Brain microvascular endothelial cell (primary cell): ENCODE data around the gene RRAS.
"Not testable (repeated sequence)": the region's sequence is repeated elsewhere in the genome, so short reads cannot be mapped to it uniquely, and the experiment has no call there.

Experiments used
- DNase-seq: peaks from one replicate; pipeline ENCODE4 v3.0.0-alpha.2; 2020
- H3K27ac ChIP-seq: fragments of 250-450 bp; sonication (Bioruptor Pico); 2 replicates; pipeline ENCODE4 v1.5.1; 2020; ENCODE audit warnings: mild to moderate bottlenecking, moderate library complexity
- H3K27me3 ChIP-seq: fragments of 250-450 bp; sonication (Bioruptor Pico); replicated peaks from 2 replicates; pipeline ENCODE4 v1.5.1; 2020; ENCODE audit warnings: mild to moderate bottlenecking
- H3K36me3 ChIP-seq: fragments of 250-450 bp; sonication (Bioruptor Pico); replicated peaks from 2 replicates; pipeline ENCODE4 v1.5.1; 2020; ENCODE audit warnings: mild to moderate bottlenecking
- H3K4me3 ChIP-seq: 2 replicates; pipeline ENCODE4 v1.5.1; 2011; ENCODE audit warnings: low read depth, mild to moderate bottlenecking, control low read depth, low read length, moderate library complexity
- CTCF ChIP-seq: IDR thresholded peaks from 2 replicates; pipeline ENCODE4 v1.5.1; 2011; ENCODE audit warnings: low read depth, mild to moderate bottlenecking, moderate library complexity, low read length, control low read depth, inconsistent platforms; ENCODE audit errors: missing control alignments
- in situ Hi-C: cut with HindIII; loops from 2 replicates; pipeline ENCODE4 v1.10.0; 2017; ENCODE audit warnings: low sequenced_read_pairs, low pct_ligation_motif_present

RRAS gene

GRCh38 chr19:49639401-49640112 is 386 bp downstream of the RRAS start:
- Histone ChIP-seq H3K36me3 (peaks cover 4% of the 10 kb centered on the region), H3K27ac (peak overlapping the region; percentile 76), H3K27me3 (no peaks in the 10 kb centered on the region), H3K4me3 (peak overlapping the region; percentile 71)
- in situ Hi-C loops, result no loop called here
- DNase-seq, result no peak
- no peak for TF ChIP-seq CTCF

GRCh38 chr19:49637821-49638738 is 1.9 kb downstream of the RRAS start:
- Histone ChIP-seq H3K36me3 (peaks cover 4% of the 10 kb centered on the region), H3K4me3 (peak overlapping the region; percentile 71), H3K27me3 (no peaks in the 10 kb centered on the region), H3K27ac (peak overlapping the region; percentile 76)
- in situ Hi-C loops, result no loop called here
- DNase-seq, result peak; percentile 62
- no peak for TF ChIP-seq CTCF

GRCh38 chr19:49636233-49636932 is 3.6 kb downstream of the RRAS start:
- in situ Hi-C loops, result no loop called here
- no peaks in the 10 kb centered on the region for H3K27me3 ChIP-seq
- peaks cover 4% of the 10 kb centered on the region for H3K36me3 ChIP-seq
- DNase-seq, result no peak
- TF ChIP-seq CTCF, result no peak
- no peak overlapping the region for H3K27ac ChIP-seq
- no peak overlapping the region for H3K4me3 ChIP-seq

GRCh38 chr19:49635530-49636232 is 4.3 kb downstream of the RRAS start:
- no peak for DNase-seq
- no peak overlapping the region for H3K27ac ChIP-seq
- no peaks in the 10 kb centered on the region for H3K27me3 ChIP-seq
- H3K4me3 ChIP-seq, result no peak overlapping the region
- in situ Hi-C loops, result no loop called here
- TF ChIP-seq CTCF, result peak; percentile 27
- H3K36me3 ChIP-seq, result peaks cover 4% of the 10 kb centered on the region

- DNase-seq, H3K4me3 ChIP-seq, in situ Hi-C loops, H3K36me3 ChIP-seq, H3K27ac ChIP-seq, H3K27me3 ChIP-seq: not testable (repeated sequence)
Observed at GRCh38 chr19:49633273-49633672, 6.7 kb downstream of the RRAS start.

- Histone ChIP-seq H3K27me3 (no peaks in the 10 kb centered on the region), H3K27ac (no peak overlapping the region), H3K4me3 (no peak overlapping the region), H3K36me3 (peaks cover 4% of the 10 kb centered on the region)
- in situ Hi-C loops, result no loop called here
- no peak for TF ChIP-seq CTCF
- no peak for DNase-seq
Observed at GRCh38 chr19:49632576-49632975, 7.4 kb downstream of the RRAS start.
